Measurements from ENCODE around the gene WWP2. TPM values are rescaled to one million over a fixed set of nuclear protein-coding genes. Genes with fewer than 3 reads are reported as not detected.

WWP2 gene
- total and polyA plus RNA-seq, 7 donors: 11.4 to 59.0 (median 23.9) TPM

- Histone ChIP-seq H3K4me3 (no peak overlapping the region), H3K27me3 (no peaks in the 10 kb centered on the region), H3K27ac (peak overlapping the region in 1 of 4 donors; percentile 33), H3K9me3 (no peaks in the 10 kb centered on the region), H3K4me1 (peaks cover 0 to 18% (median 4%) of the 10 kb centered on the region in 4 donors), H3K36me3 (peaks cover 0 to 10% (median 1%) of the 10 kb centered on the region in 4 donors)
- TF ChIP-seq, protein P1, sequence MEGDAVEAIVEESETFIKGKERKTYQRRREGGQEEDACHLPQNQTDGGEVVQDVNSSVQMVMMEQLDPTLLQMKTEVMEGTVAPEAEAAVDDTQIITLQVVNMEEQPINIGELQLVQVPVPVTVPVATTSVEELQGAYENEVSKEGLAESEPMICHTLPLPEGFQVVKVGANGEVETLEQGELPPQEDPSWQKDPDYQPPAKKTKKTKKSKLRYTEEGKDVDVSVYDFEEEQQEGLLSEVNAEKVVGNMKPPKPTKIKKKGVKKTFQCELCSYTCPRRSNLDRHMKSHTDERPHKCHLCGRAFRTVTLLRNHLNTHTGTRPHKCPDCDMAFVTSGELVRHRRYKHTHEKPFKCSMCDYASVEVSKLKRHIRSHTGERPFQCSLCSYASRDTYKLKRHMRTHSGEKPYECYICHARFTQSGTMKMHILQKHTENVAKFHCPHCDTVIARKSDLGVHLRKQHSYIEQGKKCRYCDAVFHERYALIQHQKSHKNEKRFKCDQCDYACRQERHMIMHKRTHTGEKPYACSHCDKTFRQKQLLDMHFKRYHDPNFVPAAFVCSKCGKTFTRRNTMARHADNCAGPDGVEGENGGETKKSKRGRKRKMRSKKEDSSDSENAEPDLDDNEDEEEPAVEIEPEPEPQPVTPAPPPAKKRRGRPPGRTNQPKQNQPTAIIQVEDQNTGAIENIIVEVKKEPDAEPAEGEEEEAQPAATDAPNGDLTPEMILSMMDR (IDR thresholded peaks at IDR 0.05): no peak
- TF ChIP-seq POLR2A (IDR thresholded peaks at IDR 0.05): no peak
- no peak for TF ChIP-seq EP300 (IDR thresholded peaks at IDR 0.05)
- no peak for TF ChIP-seq POLR2AphosphoS5 (IDR thresholded peaks at IDR 0.05)
- DNase-seq: no peak
- 94 to 97% methylated on average over 5 of the region's 5 CpGs for WGBS, 2 donors
- intact Hi-C loops (cut with DNase I): no loop called here
These were observed 75.2 kb downstream of the WWP2 start for GRCh38 chr16:69837380-69837779.

GRCh38 chr16:69838489-69838888, 76.4 kb downstream of the WWP2 start:
- 36 to 67% methylated on average over 4 of the region's 4 CpGs for WGBS, 2 donors
- DNase-seq: no peak

DNA sequence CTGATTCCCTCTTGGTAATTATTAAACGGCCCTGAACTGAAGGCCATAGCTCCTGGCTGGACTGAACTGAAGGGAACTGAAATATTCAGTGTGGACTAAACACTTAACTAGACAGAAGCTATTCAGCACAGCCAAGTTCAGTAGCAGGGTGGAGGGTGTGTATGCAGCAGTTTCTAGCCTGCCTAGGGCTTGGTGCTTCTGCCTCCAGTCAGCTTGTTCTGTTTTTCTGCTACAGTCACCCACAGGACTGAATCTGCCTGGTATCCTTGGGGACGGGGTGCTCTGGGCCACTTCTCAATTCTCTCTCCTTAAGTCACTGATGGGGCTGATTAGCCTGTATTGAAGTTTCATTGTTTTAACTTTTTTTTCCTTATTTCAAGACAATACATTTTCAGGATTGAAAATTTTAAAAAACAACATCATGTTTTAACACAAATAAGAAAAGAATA, 77.1 kb downstream of the WWP2 start:
- intact Hi-C loops (cut with DNase I): no loop called here
- Histone ChIP-seq H3K27me3 (no peaks in the 10 kb centered on the region), H3K4me3 (no peak overlapping the region), H3K36me3 (peaks cover 0 to 13% (median 4%) of the 10 kb centered on the region in 4 donors), H3K4me1 (peaks cover 0 to 18% (median 4%) of the 10 kb centered on the region in 4 donors), H3K27ac (peak overlapping the region in 2 of 4 donors; percentile 33 to 43), H3K9me3 (no peaks in the 10 kb centered on the region)
- no peak for DNase-seq
- no peak for TF ChIP-seq EP300 (IDR thresholded peaks at IDR 0.05)
- no peak for TF ChIP-seq POLR2AphosphoS5 (IDR thresholded peaks at IDR 0.05)
- WGBS, 2 donors: 8 to 31% methylated on average over 2 of the region's 2 CpGs

More at GRCh38 chr16:69838489-69838888, 76.4 kb downstream of the WWP2 start:
- intact Hi-C loops (cut with DNase I): no loop called here
- Histone ChIP-seq H3K9me3 (no peaks in the 10 kb centered on the region), H3K4me1 (peaks cover 0 to 18% (median 4%) of the 10 kb centered on the region in 4 donors), H3K27me3 (no peaks in the 10 kb centered on the region), H3K36me3 (peaks cover 0 to 13% (median 4%) of the 10 kb centered on the region in 4 donors), H3K27ac (peak overlapping the region in 2 of 4 donors; percentile 33 to 43), H3K4me3 (no peak overlapping the region)
- TF ChIP-seq POLR2AphosphoS5 (IDR thresholded peaks at IDR 0.05): no peak
- TF ChIP-seq, protein P1 (IDR thresholded peaks at IDR 0.05): no peak
- no peak for TF ChIP-seq POLR2A (IDR thresholded peaks at IDR 0.05)
- no peak for TF ChIP-seq EP300 (IDR thresholded peaks at IDR 0.05)

DNA sequence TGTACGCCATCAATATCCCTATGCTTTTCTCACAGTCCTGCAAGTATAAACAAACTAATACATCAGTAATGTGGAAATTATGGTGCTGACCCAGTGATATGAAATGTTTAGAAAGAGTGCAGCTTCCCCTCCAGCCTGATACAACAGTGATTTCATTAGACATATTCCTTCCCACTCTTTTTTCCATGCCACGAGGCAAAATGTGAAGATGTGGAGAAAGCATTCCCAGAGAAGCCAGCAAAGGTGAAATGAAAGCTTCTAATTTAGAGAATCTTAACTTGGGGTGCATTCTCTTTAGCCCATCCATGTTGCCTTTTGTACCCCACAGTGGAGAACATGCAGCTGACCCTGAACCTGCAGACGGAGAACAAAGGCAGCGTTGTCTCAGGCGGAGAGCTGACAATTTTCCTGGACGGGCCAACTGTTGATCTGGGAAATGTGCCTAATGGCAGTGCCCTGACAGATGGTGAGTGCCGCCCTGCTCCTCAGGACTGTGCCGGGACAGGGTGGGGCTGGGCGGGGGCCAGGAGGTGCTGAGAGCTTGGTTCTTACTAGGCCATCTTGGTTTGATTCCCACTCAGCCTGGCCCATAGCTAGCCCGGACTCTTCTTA, 77.8 kb downstream of the WWP2 start:
- peaks cover 0 to 18% (median 4%) of the 10 kb centered on the region in 4 donors for H3K4me1 ChIP-seq
- H3K4me3 ChIP-seq: no peak overlapping the region
- TF ChIP-seq, protein P1 (IDR thresholded peaks at IDR 0.05): no peak
- intact Hi-C loops (cut with DNase I): loop anchor here (5.0 kb wide), 1 partner anchor 38 kb away; no protein-coding TSS in a partner anchor
- 18 to 66% methylated on average over 10 of the region's 10 CpGs for WGBS, 2 donors
- H3K9me3 ChIP-seq: no peaks in the 10 kb centered on the region
- H3K36me3 ChIP-seq: peaks cover 0 to 13% (median 4%) of the 10 kb centered on the region in 4 donors
- peak overlapping the region in 1 of 4 donors; percentile 33 for H3K27ac ChIP-seq
- no peaks in the 10 kb centered on the region for H3K27me3 ChIP-seq
- no peak for DNase-seq

DNA sequence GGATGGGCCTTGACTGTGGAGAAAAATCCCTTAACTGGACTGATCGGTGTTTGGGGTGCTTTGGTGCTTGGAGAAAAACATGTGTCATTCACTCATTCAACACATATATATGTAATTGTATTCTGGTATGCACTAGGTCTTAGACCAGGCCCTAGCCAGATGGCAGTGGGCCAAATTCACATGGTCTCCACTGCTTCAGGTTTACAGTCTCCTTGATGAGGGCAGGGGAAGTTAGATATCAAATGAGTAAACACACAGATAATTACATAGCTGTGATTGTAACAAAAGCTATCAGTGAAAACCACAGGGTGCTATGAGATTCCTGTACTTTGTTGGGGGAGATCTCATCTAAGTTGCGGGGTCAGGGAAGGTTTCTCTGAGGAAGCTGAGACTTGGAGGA, 78.8 kb downstream of the WWP2 start:
- no peak overlapping the region for H3K4me3 ChIP-seq
- DNase-seq: no peak
- H3K9me3 ChIP-seq: no peaks in the 10 kb centered on the region
- intact Hi-C loops (cut with DNase I): loop anchor here (5.0 kb wide), 1 partner anchor 39 kb away; no protein-coding TSS in a partner anchor
- no peak overlapping the region for H3K27ac ChIP-seq
- TF ChIP-seq, protein P1 (IDR thresholded peaks at IDR 0.05): no peak
- TF ChIP-seq EP300 (IDR thresholded peaks at IDR 0.05) (no peak), POLR2A (IDR thresholded peaks at IDR 0.05) (no peak), POLR2AphosphoS5 (IDR thresholded peaks at IDR 0.05) (no peak)
- peaks cover 0 to 13% (median 4%) of the 10 kb centered on the region in 4 donors for H3K36me3 ChIP-seq
- H3K4me1 ChIP-seq: peaks cover 0 to 18% (median 4%) of the 10 kb centered on the region in 4 donors
- no peaks in the 10 kb centered on the region for H3K27me3 ChIP-seq
- 25 to 73% methylated on average over 2 of the region's 2 CpGs for WGBS, 2 donors

Data from sigmoid colon (tissue), 7 donors.